HUES6 (cell line): ENCODE results near the gene RPS24.
"Not testable (repeated sequence)": the region's sequence is repeated elsewhere in the genome, so short reads cannot be mapped to it uniquely, and the experiment has no call there.

Source experiments
- H3K27ac ChIP-seq: 2 replicates; pipeline ENCODE4 v1.7.0; 2013; ENCODE audit warnings: low read depth, mild to moderate bottlenecking, low read length, inconsistent platforms
- H3K27me3 ChIP-seq: 2 replicates; pipeline ENCODE4 v1.6.1; 2013; ENCODE audit warnings: low read length; ENCODE audit not compliant: control insufficient read depth, insufficient read depth
- H3K36me3 ChIP-seq: 2 replicates; pipeline ENCODE4 v1.6.1; 2013; ENCODE audit warnings: low read length; ENCODE audit not compliant: control insufficient read depth, insufficient read depth
- H3K4me1 ChIP-seq: 2 replicates; pipeline ENCODE4 v1.6.1; 2013; ENCODE audit warnings: low read length; ENCODE audit not compliant: control insufficient read depth, insufficient read depth
- H3K4me3 ChIP-seq: 2 replicates; pipeline ENCODE4 v1.5.1; 2013; ENCODE audit warnings: low read depth, low read length
- H3K9ac ChIP-seq: one replicate; pipeline ENCODE4 v1.6.1; 2013; ENCODE audit warnings: mild to moderate bottlenecking, low read length
- H3K9me3 ChIP-seq: 2 replicates; pipeline ENCODE4 v1.6.1; 2013; ENCODE audit warnings: low read depth, low read length; ENCODE audit not compliant: control insufficient read depth, insufficient read depth

The RPS24 gene

GRCh38 chr10:78053211-78053868 lies 19.7 kb downstream of the RPS24 start:
- Histone ChIP-seq H3K4me1 (no peaks in the 10 kb centered on the region), H3K36me3 (no peaks in the 10 kb centered on the region), H3K9ac (no peak overlapping the region), H3K4me3 (no peak overlapping the region), H3K27me3 (no peaks in the 10 kb centered on the region), H3K9me3 (no peaks in the 10 kb centered on the region), H3K27ac (no peak overlapping the region)

DNA sequence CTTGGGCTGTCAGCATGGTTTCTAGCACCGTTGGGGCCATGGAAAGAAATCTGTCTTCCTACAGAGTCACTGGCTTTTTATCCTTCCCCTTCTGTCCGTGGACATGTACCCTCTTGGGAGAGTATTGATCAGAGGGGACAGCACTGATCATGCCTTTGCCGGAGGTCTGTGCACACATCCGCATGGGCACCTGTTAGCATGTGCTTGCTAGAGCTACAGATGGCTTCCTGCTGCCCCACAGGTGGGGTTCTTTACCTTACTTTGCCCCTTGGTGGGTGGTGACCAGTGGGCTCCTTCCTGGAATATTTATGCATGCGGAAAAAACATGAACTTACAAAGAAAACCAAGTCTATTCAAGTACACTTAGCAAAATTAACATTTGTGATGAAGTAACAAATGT lies 24.9 kb downstream of the RPS24 start:
- Histone ChIP-seq H3K4me3 (no peak overlapping the region), H3K27ac (no peak overlapping the region), H3K9me3 (no peaks in the 10 kb centered on the region), H3K9ac (no peak overlapping the region), H3K27me3 (no peaks in the 10 kb centered on the region), H3K4me1 (no peaks in the 10 kb centered on the region), H3K36me3 (no peaks in the 10 kb centered on the region)

- no peaks in the 10 kb centered on the region for H3K4me1 ChIP-seq
- H3K9me3 ChIP-seq = no peaks in the 10 kb centered on the region
- H3K27me3 ChIP-seq = no peaks in the 10 kb centered on the region
- no peak overlapping the region for H3K4me3 ChIP-seq
- no peak overlapping the region for H3K9ac ChIP-seq
- H3K36me3 ChIP-seq = no peaks in the 10 kb centered on the region
- H3K27ac ChIP-seq = no peak overlapping the region
These were observed 26.4 kb downstream of the RPS24 start for GRCh38 chr10:78059906-78060702.

GRCh38 chr10:78062296-78062695 lies 28.6 kb downstream of the RPS24 start:
- Histone ChIP-seq H3K4me1 (no peaks in the 10 kb centered on the region), H3K4me3 (no peak overlapping the region), H3K36me3 (no peaks in the 10 kb centered on the region), H3K27ac (no peak overlapping the region), H3K9ac (no peak overlapping the region), H3K27me3 (no peaks in the 10 kb centered on the region), H3K9me3 (no peaks in the 10 kb centered on the region)

DNA sequence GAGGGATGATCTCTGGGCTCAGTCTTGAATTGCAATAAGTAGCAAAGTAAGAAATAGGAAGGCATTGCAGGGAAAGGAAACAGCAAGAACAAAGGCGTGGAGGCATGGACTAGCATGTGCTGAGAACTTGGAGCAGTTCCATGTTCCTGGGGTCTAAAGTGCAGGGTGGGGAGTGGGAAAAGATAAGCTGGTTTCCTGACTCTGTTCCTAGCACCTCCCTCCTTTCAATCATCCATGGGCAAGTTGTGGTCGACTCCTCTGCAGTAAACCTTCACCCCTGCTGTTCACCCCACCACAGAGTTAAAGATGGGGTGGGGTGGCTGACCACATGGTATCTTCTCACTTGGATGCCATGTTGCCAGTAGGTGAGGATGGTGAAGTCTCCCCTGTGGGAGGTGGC lies 29.6 kb downstream of the RPS24 start:
- Histone ChIP-seq H3K4me3 (no peak overlapping the region), H3K36me3 (no peaks in the 10 kb centered on the region), H3K27ac (no peak overlapping the region), H3K9me3 (no peaks in the 10 kb centered on the region), H3K27me3 (no peaks in the 10 kb centered on the region), H3K4me1 (no peaks in the 10 kb centered on the region), H3K9ac (no peak overlapping the region)

DNA sequence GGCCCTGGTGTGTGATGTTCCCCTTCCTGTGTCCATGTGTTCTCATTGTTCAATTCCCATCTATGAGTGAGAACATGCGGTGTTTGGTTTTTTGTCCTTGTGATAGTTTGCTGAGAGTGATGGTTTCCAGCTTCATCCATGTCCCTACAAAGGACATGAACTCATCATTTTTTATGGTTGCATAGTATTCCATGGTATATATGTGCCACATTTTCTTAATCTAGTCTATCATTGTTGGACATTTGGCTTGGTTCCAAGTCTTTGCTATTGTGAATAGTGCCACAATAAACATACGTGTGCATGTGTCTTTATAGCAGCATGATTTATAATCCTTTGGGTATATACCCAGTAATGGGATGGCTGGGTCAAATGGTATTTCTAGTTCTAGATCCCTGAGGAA lies 31.3 kb downstream of the RPS24 start:
- not testable (repeated sequence) for H3K36me3 ChIP-seq, H3K27me3 ChIP-seq, H3K4me3 ChIP-seq, H3K9me3 ChIP-seq, H3K27ac ChIP-seq, H3K9ac ChIP-seq, H3K4me1 ChIP-seq

DNA sequence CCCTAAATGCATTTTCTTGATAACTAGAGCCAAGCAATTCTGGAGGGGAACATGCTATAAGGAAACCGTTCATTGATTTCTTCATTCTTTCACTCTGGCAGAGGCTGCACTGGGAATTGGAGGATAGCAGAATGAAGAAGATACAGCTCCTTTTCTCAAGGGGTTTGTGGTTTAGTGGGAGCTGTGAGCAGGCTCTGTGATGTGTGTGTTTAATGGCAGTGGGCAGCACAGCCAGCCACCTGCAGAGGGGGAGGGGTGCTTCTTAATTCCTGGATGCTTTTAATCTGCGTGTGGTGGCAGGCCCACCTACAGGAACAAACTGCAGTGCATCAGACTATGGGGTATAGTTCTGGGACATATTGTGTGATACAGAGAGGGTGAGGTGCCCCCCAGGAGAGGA lies 31.9 kb downstream of the RPS24 start:
- no peak overlapping the region for H3K4me3 ChIP-seq
- H3K27me3 ChIP-seq = no peaks in the 10 kb centered on the region
- no peaks in the 10 kb centered on the region for H3K4me1 ChIP-seq
- H3K27ac ChIP-seq = no peak overlapping the region
- no peaks in the 10 kb centered on the region for H3K36me3 ChIP-seq
- H3K9ac ChIP-seq = no peak overlapping the region
- H3K9me3 ChIP-seq = no peaks in the 10 kb centered on the region

GRCh38 chr10:78066012-78066411 lies 32.3 kb downstream of the RPS24 start:
- H3K4me3 ChIP-seq = no peak overlapping the region
- H3K4me1 ChIP-seq = no peaks in the 10 kb centered on the region
- H3K9ac ChIP-seq = no peak overlapping the region
- H3K36me3 ChIP-seq = no peaks in the 10 kb centered on the region
- H3K27me3 ChIP-seq = no peaks in the 10 kb centered on the region
- no peaks in the 10 kb centered on the region for H3K9me3 ChIP-seq
- H3K27ac ChIP-seq = no peak overlapping the region

- Histone ChIP-seq H3K27ac (no peak overlapping the region), H3K4me1 (no peaks in the 10 kb centered on the region), H3K36me3 (no peaks in the 10 kb centered on the region), H3K9ac (no peak overlapping the region), H3K9me3 (no peaks in the 10 kb centered on the region), H3K4me3 (no peak overlapping the region), H3K27me3 (no peaks in the 10 kb centered on the region)
These were observed 33.2 kb downstream of the RPS24 start for GRCh38 chr10:78066728-78067430.

GRCh38 chr10:78069151-78069550 lies 35.5 kb downstream of the RPS24 start:
- H3K36me3 ChIP-seq = no peaks in the 10 kb centered on the region

GRCh38 chr10:78070064-78070463 lies 36.4 kb downstream of the RPS24 start:
- H3K27me3 ChIP-seq, H3K27ac ChIP-seq, H3K9me3 ChIP-seq, H3K36me3 ChIP-seq, H3K4me3 ChIP-seq, H3K9ac ChIP-seq, H3K4me1 ChIP-seq: not testable (repeated sequence)

More at GRCh38 chr10:78069151-78069550, 35.5 kb downstream of the RPS24 start:
- Histone ChIP-seq H3K27ac (no peak overlapping the region), H3K4me3 (no peak overlapping the region), H3K27me3 (no peaks in the 10 kb centered on the region), H3K4me1 (no peaks in the 10 kb centered on the region), H3K9ac (no peak overlapping the region), H3K9me3 (0 out of 2 replicates have a peak, but pooled peaks cover 2% of the 10 kb centered on the region)
